Kasumi-1 (cell line): Measurements from ENCODE around the gene ZNF69.
"Not testable (repeated sequence)": the region's sequence is repeated elsewhere in the genome, so short reads cannot be mapped to it uniquely, and the experiment has no call there.

Experiments used
- DNase-seq, 2 experiments: peaks; one replicate each; lab custom pipeline; 2025; lab: John Stamatoyannopoulos, UW

The ZNF69 gene

DNA sequence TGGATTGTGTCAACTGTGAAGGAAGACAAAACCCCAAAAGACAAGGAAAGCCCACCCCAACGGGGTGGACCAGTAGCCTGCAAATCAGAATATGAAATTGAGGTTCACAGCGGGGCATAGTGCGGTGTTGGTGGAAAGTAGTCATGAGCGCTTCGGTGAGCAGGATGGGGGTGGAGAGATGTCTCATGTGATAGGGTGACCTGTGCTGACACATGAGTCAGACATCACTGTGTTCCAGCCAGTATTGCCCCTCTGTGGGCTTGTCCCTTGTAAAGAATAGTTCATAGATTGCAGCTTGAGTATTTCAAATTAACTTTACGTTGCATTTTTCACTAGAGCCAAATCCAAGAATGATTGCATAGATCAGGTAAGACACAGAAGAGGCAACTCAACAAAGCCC is 7.3 kb downstream of the ZNF69 start:
- no peak for DNase-seq

GRCh38 chr19:11902228-11902627 is 14.6 kb downstream of the ZNF69 start:
- DNase-seq, result no peak

- no peak for DNase-seq
Observed at GRCh38 chr19:11905928-11906327, 18.3 kb downstream of the ZNF69 start.

- not testable (repeated sequence) for DNase-seq
Observed at GRCh38 chr19:11911937-11912336, 24.4 kb downstream of the ZNF69 start.

GRCh38 chr19:11914417-11915051 is 27.0 kb downstream of the ZNF69 start:
- DNase-seq, result not testable (repeated sequence)

DNA sequence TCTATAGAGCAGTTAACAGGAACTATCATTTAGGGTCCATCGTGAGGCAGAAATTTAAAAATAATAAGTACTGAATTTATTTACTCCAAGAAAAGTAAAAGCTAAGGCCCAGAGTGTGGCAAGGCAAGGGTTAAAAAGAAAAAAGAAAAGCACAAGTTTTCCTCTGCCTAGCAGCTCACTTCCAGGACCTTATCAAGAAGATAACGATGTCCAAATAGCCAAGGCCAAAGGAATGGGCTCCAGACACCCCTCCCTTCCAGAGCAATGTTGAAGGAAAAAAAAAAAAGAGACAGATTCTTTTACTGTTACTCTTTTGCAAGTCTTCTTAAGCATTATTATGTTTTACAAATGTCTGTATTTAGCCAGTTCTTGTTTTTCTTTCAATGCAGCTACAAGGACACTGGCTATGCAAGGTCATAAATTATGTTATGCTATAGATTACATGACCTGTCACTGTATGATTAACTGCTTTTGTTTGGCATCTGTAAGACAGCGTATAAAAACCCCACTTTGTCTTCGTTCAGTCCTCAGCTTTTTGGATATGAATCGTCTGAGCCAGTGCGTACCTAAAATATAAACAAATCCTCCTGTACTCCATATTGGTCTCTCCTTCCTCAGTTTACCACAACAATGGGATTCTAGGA is 34.4 kb downstream of the ZNF69 start:
- DNase-seq, result no peak

- peak; percentile 95 to 96 for DNase-seq
Observed at GRCh38 chr19:11924886-11925650, 37.5 kb downstream of the ZNF69 start, which contains the start of gene ZNF700. Gene ZNF700 (plus strand): TSS chr19:11925107. CDS start chr19:11925211, 104 bp downstream.

DNA sequence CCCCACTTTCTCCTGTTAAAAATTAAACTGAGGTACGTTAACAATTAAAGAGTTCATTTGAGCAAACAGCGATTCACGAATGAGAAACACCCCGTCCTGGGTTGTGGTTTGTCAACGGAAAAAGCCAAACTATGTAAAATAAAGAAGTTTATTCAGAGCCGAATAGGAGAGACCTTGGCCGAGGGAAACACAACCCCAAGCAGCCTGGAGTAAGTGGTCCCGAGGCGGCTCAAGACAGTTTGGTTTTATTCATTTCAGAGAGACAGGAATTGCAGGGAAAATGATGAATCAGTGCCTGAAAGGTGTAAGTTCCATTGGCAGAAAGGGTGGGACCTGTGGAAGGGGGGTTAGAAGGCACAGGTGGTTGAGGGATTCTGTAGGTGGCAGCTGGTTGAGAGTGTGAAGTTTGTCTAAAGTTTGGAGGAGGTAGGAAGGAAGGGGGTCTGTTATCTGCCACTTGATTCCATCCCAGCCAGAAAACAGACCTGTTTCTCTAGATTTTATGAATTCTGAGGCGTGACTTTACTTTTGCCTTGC is 38.1 kb downstream of the ZNF69 start:
- not testable (repeated sequence) for DNase-seq

GRCh38 chr19:11927227-11927626 is 39.6 kb downstream of the ZNF69 start:
- no peak for DNase-seq

DNA sequence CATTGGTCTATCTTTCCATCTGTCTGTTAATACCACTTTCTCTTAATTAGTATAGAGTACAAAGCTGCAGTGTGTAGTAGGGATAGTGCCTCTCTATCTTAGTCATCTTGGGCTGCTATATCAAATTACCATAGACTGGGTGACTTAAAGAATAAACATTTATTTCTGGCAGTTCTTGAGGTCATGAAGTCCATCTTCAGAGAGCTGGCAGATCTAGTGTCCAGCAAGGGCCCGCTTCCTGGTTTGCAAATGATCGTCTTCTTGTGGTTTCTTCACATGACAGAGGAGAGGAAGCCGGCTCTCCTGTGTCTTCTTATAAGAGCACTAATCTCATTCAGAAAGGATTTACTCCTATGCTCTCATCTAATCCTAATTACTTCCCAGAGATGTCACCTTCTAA is 43.5 kb downstream of the ZNF69 start:
- no peak for DNase-seq

DNA sequence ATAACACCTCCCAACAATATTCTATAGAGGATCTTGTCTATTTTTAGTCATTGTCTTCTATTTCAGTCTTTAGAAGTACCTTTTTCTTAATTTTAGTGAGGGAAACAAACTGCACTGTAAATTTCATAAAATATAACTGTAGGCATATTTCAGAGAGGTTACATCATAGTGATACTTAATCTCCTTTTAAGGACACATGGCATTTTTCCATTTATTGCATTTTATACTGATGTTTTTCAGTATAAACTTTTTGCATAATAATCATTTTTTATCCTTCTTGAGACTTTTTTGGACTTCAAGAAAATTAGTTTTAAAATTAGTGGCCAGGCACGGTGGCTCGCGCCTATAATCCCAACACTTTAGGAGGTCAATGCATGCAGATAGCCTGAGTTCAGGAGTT is 43.9 kb downstream of the ZNF69 start:
- no peak for DNase-seq

GRCh38 chr19:11935829-11936228 is 48.2 kb downstream of the ZNF69 start:
- DNase-seq, result not testable (repeated sequence)

GRCh38 chr19:11938383-11938782 is 50.8 kb downstream of the ZNF69 start:
- not testable (repeated sequence) for DNase-seq

- DNase-seq, result not testable (repeated sequence)
Observed at GRCh38 chr19:11941361-11941887, 53.8 kb downstream of the ZNF69 start.

- no peak for DNase-seq
Observed at GRCh38 chr19:11942008-11942842, 54.6 kb downstream of the ZNF69 start.

GRCh38 chr19:11942843-11943108 is 55.2 kb downstream of the ZNF69 start:
- DNase-seq, result no peak

GRCh38 chr19:11944656-11945055 is 57.1 kb downstream of the ZNF69 start:
- no peak for DNase-seq

DNA sequence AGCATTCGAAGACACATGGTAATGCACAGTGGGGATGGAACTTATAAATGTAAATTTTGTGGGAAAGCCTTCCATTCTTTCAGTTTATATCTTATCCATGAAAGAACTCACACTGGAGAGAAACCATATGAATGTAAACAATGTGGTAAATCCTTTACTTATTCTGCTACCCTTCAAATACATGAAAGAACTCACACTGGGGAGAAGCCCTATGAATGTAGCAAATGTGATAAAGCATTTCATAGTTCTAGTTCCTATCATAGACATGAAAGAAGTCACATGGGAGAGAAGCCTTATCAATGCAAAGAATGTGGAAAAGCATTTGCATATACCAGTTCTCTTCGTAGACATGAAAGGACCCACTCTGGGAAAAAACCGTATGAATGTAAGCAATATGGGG is 61.1 kb downstream of the ZNF69 start:
- DNase-seq, result no peak

- DNase-seq, result no peak
Observed at GRCh38 chr19:11949201-11949600, 61.6 kb downstream of the ZNF69 start.

- not testable (repeated sequence) for DNase-seq
Observed at GRCh38 chr19:11949614-11950080, 62.1 kb downstream of the ZNF69 start.

- DNase-seq, result no peak
Observed at GRCh38 chr19:11950312-11950711, 62.7 kb downstream of the ZNF69 start.
